GM12891 (cell line): ENCODE results near the gene PSMF1.

ENCODE experiments used
- PAX5 ChIP-seq: IDR thresholded peaks from 2 replicates; pipeline ENCODE4 v1.6.1; 2011; ENCODE audit warnings: low read length, moderate library complexity, mild to moderate bottlenecking; ENCODE audit not compliant: insufficient read depth, severe bottlenecking
- POLR2A ChIP-seq: IDR thresholded peaks from 2 replicates; pipeline ENCODE4 v1.6.1; 2011; ENCODE audit warnings: low read depth, low read length, control low read depth
- POLR2AphosphoS5 ChIP-seq: IDR thresholded peaks from 2 replicates; pipeline ENCODE4 v1.6.1; 2011; ENCODE audit warnings: low read depth, low read length, control low read depth
- POU2F2 ChIP-seq: IDR thresholded peaks from 2 replicates; pipeline ENCODE4 v1.6.1; 2011; ENCODE audit warnings: low read depth, mild to moderate bottlenecking, control low read depth, low read length, moderate library complexity
- SPI1 ChIP-seq: IDR thresholded peaks from 2 replicates; pipeline ENCODE4 v1.6.1; 2011; ENCODE audit warnings: low read depth, low read length, control low read depth
- TAF1 ChIP-seq: IDR thresholded peaks from 2 replicates; pipeline ENCODE4 v1.6.1; 2011; ENCODE audit warnings: low read depth, low read length, control low read depth

GRCh38 chr20:1072258-1072657 lies 46.1 kb upstream of the PSMF1 start:
- TF ChIP-seq POLR2AphosphoS5 (no peak), POLR2A (no peak), SPI1 (no peak), TAF1 (no peak), POU2F2 (no peak), PAX5 (no peak)
